Ectodermal cell (in vitro differentiated cells): ENCODE measurements around the gene GBF1.
A peak's percentile ranks its signal among the peaks of the same experiment; 100 is the strongest.
"Not testable (repeated sequence)": the region's sequence is repeated elsewhere in the genome, so short reads cannot be mapped to it uniquely, and the experiment has no call there.

ENCODE experiments used
- H3K27ac ChIP-seq: 2 replicates; pipeline ENCODE4 v1.7.0; 2013; ENCODE audit warnings: mild to moderate bottlenecking, low read depth, low read length; ENCODE audit not compliant: insufficient read depth, poor library complexity, severe bottlenecking
- H3K27me3 ChIP-seq: 2 replicates; pipeline ENCODE4 v1.7.0; 2013; ENCODE audit warnings: mild to moderate bottlenecking, low read length; ENCODE audit not compliant: insufficient read depth, control insufficient read depth, poor library complexity, severe bottlenecking
- H3K36me3 ChIP-seq: one replicate; pipeline ENCODE4 v1.7.0; 2013; ENCODE audit warnings: low read length; ENCODE audit not compliant: control insufficient read depth, insufficient read depth
- H3K4me1 ChIP-seq: one replicate; pipeline ENCODE4 v1.7.0; 2013; ENCODE audit warnings: low read length; ENCODE audit not compliant: control insufficient read depth, insufficient read depth
- H3K4me3 ChIP-seq: 2 replicates; pipeline ENCODE4 v1.7.0; 2013; ENCODE audit warnings: low read depth, low read length, control low read depth; ENCODE audit not compliant: insufficient read depth
- H3K9me3 ChIP-seq: 2 replicates; pipeline ENCODE4 v1.7.0; 2013; ENCODE audit warnings: mild to moderate bottlenecking, low read length, moderate library complexity; ENCODE audit not compliant: control insufficient read depth
- WGBS, 2 experiments: methylation state at CpG; one replicate each; pipeline ENCODE4 v1.1.7; 2013; ENCODE audit warnings: missing lambda C conversion rate in 2 of 2; 5-methylcytosine and 5-hydroxymethylcytosine counted together

Gene GBF1

DNA sequence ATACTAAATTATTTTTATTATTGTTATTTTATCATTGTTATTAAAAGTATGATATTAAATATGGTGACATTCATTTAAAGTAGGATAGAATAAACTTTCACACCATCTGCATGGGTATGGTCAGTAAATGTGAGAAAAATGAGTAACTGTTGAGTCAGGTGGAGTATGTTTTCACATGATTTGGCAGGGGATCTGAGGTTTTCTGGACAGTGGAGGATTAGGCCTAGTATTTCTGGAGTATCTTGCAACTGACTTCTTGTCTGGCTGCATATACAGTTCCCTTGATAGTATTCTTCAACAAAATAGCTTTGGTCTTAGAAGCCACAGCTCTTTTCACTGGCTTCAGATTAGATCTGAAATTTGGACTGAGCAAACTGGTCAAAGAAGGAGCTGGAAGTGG, 54.5 kb downstream of the GBF1 start:
- Histone ChIP-seq H3K27ac (peak overlapping the region; percentile 36), H3K4me3 (no peak overlapping the region), H3K4me1 (no peaks in the 10 kb centered on the region), H3K36me3 (no peaks in the 10 kb centered on the region), H3K9me3 (no peaks in the 10 kb centered on the region), H3K27me3 (no peaks in the 10 kb centered on the region)

DNA sequence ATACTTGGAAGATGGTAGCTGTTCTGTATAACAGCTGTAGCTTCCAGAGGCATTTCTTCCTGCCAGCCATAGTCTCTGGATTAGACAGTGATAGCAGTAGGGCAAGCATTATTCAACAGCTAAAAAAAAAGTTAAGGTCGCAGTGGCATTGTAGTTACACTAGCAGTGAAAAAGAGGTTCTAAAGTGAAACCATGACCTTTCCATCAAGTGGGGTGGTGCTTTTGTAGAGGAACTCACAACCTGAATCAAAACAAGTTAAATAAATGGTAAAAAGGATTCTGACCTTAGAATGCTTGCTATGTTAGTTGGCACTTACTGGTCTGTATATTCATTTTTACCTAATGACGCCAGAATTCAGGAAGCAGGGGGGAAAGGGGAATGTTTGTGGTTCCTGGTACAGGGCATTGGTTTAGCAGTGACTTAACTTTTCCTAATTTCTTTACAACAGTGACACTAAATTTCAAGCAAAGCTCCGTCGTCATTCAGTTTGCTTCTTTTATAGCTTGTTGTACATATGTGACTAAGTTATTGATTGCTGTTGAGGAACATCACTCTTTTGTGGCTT, 55.0 kb downstream of the GBF1 start:
- Histone ChIP-seq H3K9me3 (no peaks in the 10 kb centered on the region), H3K27ac (peak overlapping the region; percentile 36), H3K4me3 (no peak overlapping the region), H3K4me1 (no peaks in the 10 kb centered on the region), H3K27me3 (no peaks in the 10 kb centered on the region), H3K36me3 (no peaks in the 10 kb centered on the region)
- 93 to 95% methylated on average over 4 of the region's 4 CpGs for WGBS, 2 experiments

DNA sequence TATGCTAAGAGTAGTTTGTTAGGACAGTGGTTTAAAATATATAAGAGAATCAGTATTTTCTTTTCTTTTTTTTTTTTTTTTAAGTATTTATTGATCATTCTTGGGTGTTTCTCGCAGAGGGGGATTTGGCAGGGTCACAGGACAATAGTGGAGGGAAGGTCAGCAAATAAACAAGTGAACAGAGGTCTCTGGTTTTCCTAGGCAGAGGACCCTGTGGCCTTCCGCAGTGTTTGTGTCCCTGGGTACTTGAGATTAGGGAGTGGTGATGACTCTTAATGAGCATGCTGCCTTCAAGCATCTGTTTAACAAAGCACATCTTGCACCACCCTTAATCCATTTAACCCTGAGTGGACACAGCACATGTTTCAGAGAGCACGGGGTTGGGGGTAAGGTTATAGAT, 55.6 kb downstream of the GBF1 start:
- H3K27me3 ChIP-seq, H3K4me3 ChIP-seq, H3K9me3 ChIP-seq, H3K36me3 ChIP-seq, H3K4me1 ChIP-seq, H3K27ac ChIP-seq: not testable (repeated sequence)
- WGBS, 2 experiments, result 86% methylated on average over 1 of the region's 3 CpGs; no CpG with 5 or more reads in 1 of the 2 experiments

DNA sequence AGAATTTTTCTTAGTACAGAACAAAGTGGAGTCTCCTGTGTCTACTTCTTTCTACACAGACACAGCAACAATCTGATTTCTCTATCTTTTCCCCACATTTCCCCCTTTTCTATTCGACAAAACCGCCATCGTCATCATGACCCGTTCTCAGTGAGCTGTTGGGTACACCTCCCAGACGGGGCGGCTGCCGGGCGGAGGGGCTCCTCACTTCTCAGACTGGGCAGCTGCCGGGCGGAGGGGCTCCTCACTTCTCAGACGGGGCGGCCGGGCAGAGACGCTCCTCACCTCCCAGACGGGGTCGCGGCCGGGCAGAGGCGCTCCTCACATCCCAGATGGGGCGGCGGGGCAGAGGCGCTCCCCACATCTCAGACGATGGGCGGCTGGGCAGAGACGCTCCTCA, 56.0 kb downstream of the GBF1 start:
- H3K9me3 ChIP-seq, H3K36me3 ChIP-seq, H3K27ac ChIP-seq, H3K4me3 ChIP-seq, H3K4me1 ChIP-seq, H3K27me3 ChIP-seq: not testable (repeated sequence)
- WGBS, 2 experiments, result 91 to 96% methylated on average over 15 to 22 of the region's 25 CpGs

DNA sequence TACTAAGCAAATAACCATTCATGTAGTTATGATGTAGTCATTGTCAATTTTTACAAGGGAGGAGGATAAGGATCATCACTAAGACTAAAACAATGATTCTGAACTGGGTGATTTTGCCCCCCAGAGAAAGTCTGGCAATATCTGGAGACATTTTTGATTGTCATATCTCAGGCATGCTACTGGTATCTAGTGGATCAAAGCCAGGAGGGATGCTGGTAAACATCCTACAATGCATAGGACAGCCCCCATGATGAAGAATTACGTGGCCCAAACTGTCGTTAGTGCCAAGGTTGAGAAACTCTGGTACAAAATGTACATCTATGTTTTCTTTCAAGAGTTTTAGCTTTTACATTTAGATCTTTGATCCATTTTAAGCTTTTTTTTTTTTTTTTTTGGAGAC, 57.3 kb downstream of the GBF1 start:
- Histone ChIP-seq H3K27ac (no peak overlapping the region), H3K9me3 (no peaks in the 10 kb centered on the region), H3K36me3 (no peaks in the 10 kb centered on the region), H3K4me1 (no peaks in the 10 kb centered on the region), H3K27me3 (no peaks in the 10 kb centered on the region), H3K4me3 (no peak overlapping the region)
- WGBS, 2 experiments, result 93 to 100% methylated on average over 2 of the region's 2 CpGs

DNA sequence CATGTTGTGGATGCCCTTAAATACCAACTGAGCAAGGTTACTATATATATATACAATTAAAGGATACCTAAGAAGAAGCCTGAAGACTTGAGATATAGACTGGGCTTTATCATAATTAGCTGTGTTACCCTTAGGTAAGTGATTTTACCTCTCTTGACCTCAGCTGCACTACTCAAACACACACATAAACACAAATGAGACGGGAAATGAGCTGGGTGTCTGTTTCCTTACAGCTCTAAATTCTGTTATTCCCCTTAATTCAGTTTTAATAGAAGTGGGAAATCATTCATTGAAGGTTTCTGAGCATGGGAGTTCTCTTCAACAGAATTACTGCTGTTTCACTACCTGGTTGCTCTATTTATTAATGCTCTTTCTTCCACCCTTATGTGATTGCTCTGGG, 60.7 kb downstream of the GBF1 start:
- Histone ChIP-seq H3K4me3 (no peak overlapping the region), H3K36me3 (no peaks in the 10 kb centered on the region), H3K27ac (no peak overlapping the region), H3K9me3 (no peaks in the 10 kb centered on the region), H3K27me3 (no peaks in the 10 kb centered on the region), H3K4me1 (peaks cover 3% of the 10 kb centered on the region)
- 88 to 100% methylated on average over 1 of the region's 1 CpG for WGBS, 2 experiments

DNA sequence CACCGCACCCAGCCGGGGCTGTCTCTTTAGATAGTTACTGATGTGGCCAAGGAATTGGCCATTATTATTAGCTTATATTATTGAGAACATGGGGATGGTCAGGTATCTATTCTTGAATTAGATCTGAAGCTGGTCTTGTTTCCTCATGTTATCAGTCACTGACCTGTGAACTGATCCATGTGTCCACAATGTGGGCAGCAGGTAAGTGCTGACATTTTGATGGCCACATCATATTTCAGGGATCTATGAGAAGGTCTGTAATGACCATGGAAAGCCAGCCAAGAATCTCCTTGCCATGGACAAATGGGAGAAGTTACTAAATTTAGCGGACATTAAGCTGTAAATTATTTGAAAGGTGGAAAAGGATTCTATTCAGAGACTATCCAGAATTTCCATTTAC, 61.4 kb downstream of the GBF1 start:
- Histone ChIP-seq H3K27ac (no peak overlapping the region), H3K4me3 (no peak overlapping the region), H3K4me1 (peaks cover 10% of the 10 kb centered on the region), H3K9me3 (no peaks in the 10 kb centered on the region), H3K36me3 (no peaks in the 10 kb centered on the region), H3K27me3 (no peaks in the 10 kb centered on the region)
- 90 to 97% methylated on average over 3 of the region's 3 CpGs for WGBS, 2 experiments

DNA sequence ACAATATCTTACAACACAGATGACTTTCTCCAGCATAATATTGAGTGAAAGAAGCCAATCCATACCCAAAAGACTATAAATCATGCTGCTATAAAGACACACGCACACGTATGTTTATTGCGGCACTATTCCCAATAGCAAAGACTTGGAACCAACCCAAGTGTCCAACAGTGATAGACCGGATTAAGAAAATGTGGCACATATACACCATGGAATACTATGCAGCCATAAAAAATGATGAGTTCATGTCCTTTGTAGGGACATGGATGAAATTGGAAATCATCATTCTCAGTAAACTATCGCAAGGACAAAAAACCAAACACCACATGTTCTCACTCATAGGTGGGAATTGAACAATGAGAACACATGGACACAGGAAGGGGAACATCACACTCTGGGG, 63.0 kb downstream of the GBF1 start:
- not testable (repeated sequence) for H3K36me3 ChIP-seq, H3K27ac ChIP-seq, H3K4me3 ChIP-seq, H3K27me3 ChIP-seq, H3K9me3 ChIP-seq
- peaks cover 15% of the 10 kb centered on the region for H3K4me1 ChIP-seq
- WGBS, 2 experiments, result 83 to 89% methylated on average over 3 to 4 of the region's 5 CpGs

DNA sequence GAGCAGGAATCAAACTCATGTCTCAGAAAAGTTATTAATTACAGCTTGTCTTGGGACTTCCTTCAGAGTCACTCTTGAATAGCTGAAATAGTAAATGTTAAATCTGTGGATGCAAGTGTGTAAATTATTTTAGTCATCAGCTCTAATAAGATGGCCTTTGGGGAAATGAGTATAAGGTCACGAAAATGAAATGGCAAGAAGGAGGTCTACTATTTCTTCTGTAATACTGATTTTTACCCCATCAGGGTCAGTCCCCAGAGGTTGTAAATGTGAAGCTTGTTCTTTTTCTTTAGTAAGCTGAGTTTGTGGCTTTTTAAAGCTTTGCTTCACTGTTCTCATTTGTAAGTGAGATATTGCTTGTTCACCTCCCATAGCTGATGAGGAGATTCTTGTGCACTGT, 63.9 kb downstream of the GBF1 start:
- no peaks in the 10 kb centered on the region for H3K9me3 ChIP-seq
- H3K27me3 ChIP-seq, result no peaks in the 10 kb centered on the region
- 96 to 100% methylated on average over 1 of the region's 1 CpG for WGBS, 2 experiments
- H3K4me3 ChIP-seq, result no peak overlapping the region
- H3K36me3 ChIP-seq, result no peaks in the 10 kb centered on the region
- H3K27ac ChIP-seq, result no peak overlapping the region
- H3K4me1 ChIP-seq, result peaks cover 17% of the 10 kb centered on the region

DNA sequence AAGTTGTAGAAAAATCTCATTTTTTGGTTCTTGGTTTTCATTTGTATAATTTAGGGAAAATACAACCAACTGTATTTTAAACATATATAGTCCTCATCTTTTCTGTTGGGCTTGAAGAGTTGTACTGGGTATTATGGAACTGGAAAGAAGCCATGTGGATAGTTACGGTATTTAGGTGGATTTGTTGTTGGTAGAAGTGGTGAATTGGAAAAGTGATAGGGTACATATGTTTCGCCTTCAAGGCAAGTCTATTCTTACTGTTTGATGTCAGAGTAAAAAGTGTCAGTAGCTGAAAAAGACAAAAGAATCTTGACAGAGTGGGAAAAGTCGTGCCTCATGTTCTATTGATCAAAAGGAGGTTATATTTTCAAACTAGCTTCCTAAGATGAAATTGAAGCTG, 64.6 kb downstream of the GBF1 start:
- H3K36me3 ChIP-seq, result no peaks in the 10 kb centered on the region
- no peak overlapping the region for H3K27ac ChIP-seq
- H3K4me1 ChIP-seq, result peaks cover 17% of the 10 kb centered on the region
- no peaks in the 10 kb centered on the region for H3K27me3 ChIP-seq
- WGBS, 2 experiments, result 93 to 95% methylated on average over 3 of the region's 3 CpGs
- H3K4me3 ChIP-seq, result no peak overlapping the region
- no peaks in the 10 kb centered on the region for H3K9me3 ChIP-seq

DNA sequence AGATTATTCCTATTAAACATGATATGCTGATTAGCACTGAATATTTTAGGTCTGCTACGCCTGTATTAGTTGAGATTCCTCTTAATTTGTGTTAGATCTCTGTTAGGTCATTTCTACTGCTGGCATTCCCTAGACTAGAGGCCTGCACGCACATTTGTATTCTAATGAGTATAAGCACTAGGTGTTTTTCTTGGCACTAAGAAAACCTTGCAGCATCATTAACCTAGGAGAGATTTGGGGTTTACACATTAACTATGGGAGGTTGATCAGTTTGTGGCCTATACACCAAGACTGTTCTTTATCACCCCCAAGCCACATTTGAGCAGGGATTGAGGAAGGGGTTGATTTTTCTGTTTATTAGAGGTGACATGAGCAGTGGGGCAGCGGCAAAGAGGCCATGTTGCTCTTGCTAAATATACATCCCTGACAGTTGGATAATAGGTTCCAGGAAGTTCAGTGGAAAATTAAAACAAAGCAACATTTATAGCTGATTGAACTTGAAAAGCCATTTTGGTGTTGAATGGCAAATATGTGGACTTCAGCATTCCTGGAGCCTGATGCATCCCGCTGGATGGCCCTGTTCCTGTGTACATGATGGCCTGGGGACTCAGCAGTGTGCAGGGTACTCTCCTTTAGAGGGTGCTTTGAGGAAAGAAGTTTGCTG, 65.2 kb downstream of the GBF1 start:
- H3K4me3 ChIP-seq, result no peak overlapping the region
- WGBS, 2 experiments, result 93 to 96% methylated on average over 4 of the region's 4 CpGs
- H3K27ac ChIP-seq, result no peak overlapping the region
- peaks cover 17% of the 10 kb centered on the region for H3K4me1 ChIP-seq
- no peaks in the 10 kb centered on the region for H3K36me3 ChIP-seq
- no peaks in the 10 kb centered on the region for H3K27me3 ChIP-seq
- no peaks in the 10 kb centered on the region for H3K9me3 ChIP-seq
